ENCODE results near the gene MCCC1. TPM values are rescaled to one million over a fixed set of nuclear protein-coding genes. Genes with fewer than 3 reads are reported as not detected.

MCCC1 gene
- total and polyA plus RNA-seq, 2 of the 4 experiments (the other 2 are of a cell fraction): 14.2 to 17.9 TPM

DNA sequence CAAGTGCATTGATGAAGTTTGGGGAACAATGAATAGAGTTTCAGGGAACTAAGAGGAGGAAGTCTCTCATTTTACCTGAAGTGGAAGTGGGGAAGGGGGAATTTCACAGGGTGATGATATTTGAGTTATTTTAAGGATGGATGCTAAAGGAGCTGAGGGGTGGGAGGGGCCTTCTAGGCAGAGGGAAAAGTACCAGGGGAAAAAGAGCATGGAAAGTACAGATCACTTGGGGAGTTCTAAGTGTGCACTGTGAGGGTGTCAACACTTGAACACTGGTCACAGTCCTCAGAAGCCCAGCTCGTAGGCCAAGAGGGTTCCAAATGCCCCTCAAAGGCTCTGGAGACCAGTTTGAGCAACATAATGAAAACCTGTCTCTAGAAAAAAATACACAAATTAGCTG is 45.1 kb upstream of the MCCC1 start:
- H3K4me3 ChIP-seq (ENCODE audit: insufficient read depth, low read depth, low read length): no peak overlapping the region
- in situ Hi-C loops (cut with MboI; ENCODE audit: low sequenced_read_pairs) (no loop called here), intact Hi-C loops (cut with micrococcal nuclease) (no loop called here), dilution Hi-C loops (cut with HindIII; ENCODE audit: low sequenced_read_pairs, unreplicated experiment) (no loop called here)
- H4K8ac ChIP-seq (ENCODE audit: low read depth in 2 of 2, low read length in 2 of 2): no peak overlapping the region
- H2AFZ ChIP-seq (replicated peaks; ENCODE audit: low read length, poor library complexity): no peak overlapping the region
- no TSS peak for BruUV-seq (replicated peaks)
- no peak overlapping the region for H2BK120ac ChIP-seq (ENCODE audit: low read depth, low read length)
- H3K9ac ChIP-seq (ENCODE audit: low read depth, low read length): no peak overlapping the region
- no peak overlapping the region for H2BK15ac ChIP-seq (ENCODE audit: low read depth, low read length)
- ChIA-PET CTCF (no interaction called here), POLR2A (ENCODE audit: unreplicated experiment) (no interaction called here)
- no peak overlapping the region for H2AK9ac ChIP-seq (replicated peaks; ENCODE audit: low read depth, low read length, poor library complexity)
- no peaks in the 10 kb centered on the region for H3K4me1 ChIP-seq (ENCODE audit: control insufficient read depth, insufficient read depth, low read length)
- H3K18ac ChIP-seq (ENCODE audit: low read depth, low read length): no peak overlapping the region
- TF ChIP-seq NFE2L2 (IDR thresholded peaks at IDR 0.05; ENCODE audit: low read depth, low read length): no peak
- TF ChIP-seq, protein P1, sequence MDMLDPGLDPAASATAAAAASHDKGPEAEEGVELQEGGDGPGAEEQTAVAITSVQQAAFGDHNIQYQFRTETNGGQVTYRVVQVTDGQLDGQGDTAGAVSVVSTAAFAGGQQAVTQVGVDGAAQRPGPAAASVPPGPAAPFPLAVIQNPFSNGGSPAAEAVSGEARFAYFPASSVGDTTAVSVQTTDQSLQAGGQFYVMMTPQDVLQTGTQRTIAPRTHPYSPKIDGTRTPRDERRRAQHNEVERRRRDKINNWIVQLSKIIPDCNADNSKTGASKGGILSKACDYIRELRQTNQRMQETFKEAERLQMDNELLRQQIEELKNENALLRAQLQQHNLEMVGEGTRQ (IDR thresholded peaks at IDR 0.05; ENCODE audit: low read depth, low read length): no peak
- TF ChIP-seq, protein P2, sequence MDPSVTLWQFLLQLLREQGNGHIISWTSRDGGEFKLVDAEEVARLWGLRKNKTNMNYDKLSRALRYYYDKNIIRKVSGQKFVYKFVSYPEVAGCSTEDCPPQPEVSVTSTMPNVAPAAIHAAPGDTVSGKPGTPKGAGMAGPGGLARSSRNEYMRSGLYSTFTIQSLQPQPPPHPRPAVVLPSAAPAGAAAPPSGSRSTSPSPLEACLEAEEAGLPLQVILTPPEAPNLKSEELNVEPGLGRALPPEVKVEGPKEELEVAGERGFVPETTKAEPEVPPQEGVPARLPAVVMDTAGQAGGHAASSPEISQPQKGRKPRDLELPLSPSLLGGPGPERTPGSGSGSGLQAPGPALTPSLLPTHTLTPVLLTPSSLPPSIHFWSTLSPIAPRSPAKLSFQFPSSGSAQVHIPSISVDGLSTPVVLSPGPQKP (IDR thresholded peaks at IDR 0.05; ENCODE audit: borderline replicate concordance, low read depth, low read length): no peak
- TF ChIP-seq BHLHE40 (IDR thresholded peaks at IDR 0.05; ENCODE audit: low read depth, low read length): no peak
- no peak for TF ChIP-seq MAZ (IDR thresholded peaks at IDR 0.05; ENCODE audit: borderline replicate concordance, low read depth, low read length)
- no peak for TF ChIP-seq MXI1 (IDR thresholded peaks at IDR 0.05; ENCODE audit: borderline replicate concordance, low read depth, low read length)
- no peak for TF ChIP-seq CHD1 (IDR thresholded peaks at IDR 0.05; ENCODE audit: low read depth, low read length)
- no peak for TF ChIP-seq RFX5 (IDR thresholded peaks at IDR 0.05; ENCODE audit: low read depth, low read length)
- TF ChIP-seq, protein P3, sequence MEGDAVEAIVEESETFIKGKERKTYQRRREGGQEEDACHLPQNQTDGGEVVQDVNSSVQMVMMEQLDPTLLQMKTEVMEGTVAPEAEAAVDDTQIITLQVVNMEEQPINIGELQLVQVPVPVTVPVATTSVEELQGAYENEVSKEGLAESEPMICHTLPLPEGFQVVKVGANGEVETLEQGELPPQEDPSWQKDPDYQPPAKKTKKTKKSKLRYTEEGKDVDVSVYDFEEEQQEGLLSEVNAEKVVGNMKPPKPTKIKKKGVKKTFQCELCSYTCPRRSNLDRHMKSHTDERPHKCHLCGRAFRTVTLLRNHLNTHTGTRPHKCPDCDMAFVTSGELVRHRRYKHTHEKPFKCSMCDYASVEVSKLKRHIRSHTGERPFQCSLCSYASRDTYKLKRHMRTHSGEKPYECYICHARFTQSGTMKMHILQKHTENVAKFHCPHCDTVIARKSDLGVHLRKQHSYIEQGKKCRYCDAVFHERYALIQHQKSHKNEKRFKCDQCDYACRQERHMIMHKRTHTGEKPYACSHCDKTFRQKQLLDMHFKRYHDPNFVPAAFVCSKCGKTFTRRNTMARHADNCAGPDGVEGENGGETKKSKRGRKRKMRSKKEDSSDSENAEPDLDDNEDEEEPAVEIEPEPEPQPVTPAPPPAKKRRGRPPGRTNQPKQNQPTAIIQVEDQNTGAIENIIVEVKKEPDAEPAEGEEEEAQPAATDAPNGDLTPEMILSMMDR (conservative IDR thresholded peaks at IDR 0.05; ENCODE audit: low read depth, low read length): no peak
- TF ChIP-seq CEBPB (IDR thresholded peaks at IDR 0.05; ENCODE audit: low read depth, low read length): no peak
- no peak for TF ChIP-seq RCOR1 (IDR thresholded peaks at IDR 0.05; ENCODE audit: insufficient replicate concordance, low read length)
- no peak for TF ChIP-seq POLR2A (IDR thresholded peaks at IDR 0.05; ENCODE audit: low read depth, low read length)
- H4K20me1 ChIP-seq (ENCODE audit: insufficient read depth, low read length): no peaks in the 10 kb centered on the region
- peaks cover 25% of the 10 kb centered on the region for H3K27me3 ChIP-seq (ENCODE audit: control insufficient read depth, insufficient read depth, low read length)
- H2AK5ac ChIP-seq (ENCODE audit: low read depth, low read length): no peak overlapping the region
- no peaks in the 10 kb centered on the region for H3K79me1 ChIP-seq (ENCODE audit: low read depth in 1 of 2, low read length in 2 of 2)
- H3K4ac ChIP-seq (ENCODE audit: low read depth, low read length): no peak overlapping the region
- no peak overlapping the region for H4K5ac ChIP-seq (ENCODE audit: low read depth, low read length)
- H3K14ac ChIP-seq (replicated peaks; ENCODE audit: low read depth, low read length): no peak overlapping the region
- WGBS, 2 experiments (ENCODE audit: extremely low coverage in 2 of 2, insufficient read length in 1 of 2): no CpG with 5 or more reads among the region's 1 CpG
- H2BK20ac ChIP-seq (ENCODE audit: low read depth, low read length): no peak overlapping the region
- H2BK5ac ChIP-seq (ENCODE audit: low read depth, low read length, poor library complexity, severe bottlenecking): no peak overlapping the region
- H3K23ac ChIP-seq (ENCODE audit: low read depth, low read length): no peak overlapping the region
- no peak overlapping the region for H3K27ac ChIP-seq (ENCODE audit: insufficient read depth, low read length)
- DNase-seq (no peak), ATAC-seq (ENCODE audit: low read depth) (no peak)
- H3K4me2 ChIP-seq (ENCODE audit: low read depth, low read length): no peak overlapping the region
- H3K9me3 ChIP-seq (ENCODE audit: control insufficient read depth, insufficient read depth, low read length): no peaks in the 10 kb centered on the region
- H4K91ac ChIP-seq (ENCODE audit: insufficient read depth, low read depth, low read length): no peak overlapping the region
- no peaks in the 10 kb centered on the region for H3K36me3 ChIP-seq (ENCODE audit: control insufficient read depth, insufficient read depth, low read length)
- no peak overlapping the region for H3K56ac ChIP-seq (ENCODE audit: extremely low read depth, insufficient read depth, low read length)
- no peaks in the 10 kb centered on the region for H3K9me1 ChIP-seq (ENCODE audit: insufficient read depth, low read length)
